ENCODE results near the gene ZNF324.
"Not testable (repeated sequence)": the region's sequence is repeated elsewhere in the genome, so short reads cannot be mapped to it uniquely, and the experiment has no call there.

Gene ZNF324

DNA sequence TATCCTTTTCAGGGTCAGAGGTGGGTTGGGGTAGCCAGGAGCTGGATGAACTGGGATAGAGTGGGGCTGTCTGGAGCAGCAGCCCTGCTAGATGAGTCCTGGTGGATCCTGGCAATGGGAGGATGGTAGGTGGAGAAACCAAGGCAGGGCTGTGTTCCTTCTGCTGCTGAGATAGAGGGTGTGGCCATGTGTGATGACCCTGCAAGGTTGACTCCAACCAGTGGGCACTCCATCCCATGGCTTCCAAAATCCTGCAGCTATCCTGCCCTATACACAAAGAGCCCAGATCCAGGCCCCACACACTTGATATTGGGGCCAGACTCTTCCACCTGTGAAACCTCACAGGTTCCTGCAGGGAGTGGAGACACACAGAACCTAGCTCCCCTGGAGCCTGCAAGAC is 6.9 kb downstream of the ZNF324 start:
- DNase-seq = no peak

DNA sequence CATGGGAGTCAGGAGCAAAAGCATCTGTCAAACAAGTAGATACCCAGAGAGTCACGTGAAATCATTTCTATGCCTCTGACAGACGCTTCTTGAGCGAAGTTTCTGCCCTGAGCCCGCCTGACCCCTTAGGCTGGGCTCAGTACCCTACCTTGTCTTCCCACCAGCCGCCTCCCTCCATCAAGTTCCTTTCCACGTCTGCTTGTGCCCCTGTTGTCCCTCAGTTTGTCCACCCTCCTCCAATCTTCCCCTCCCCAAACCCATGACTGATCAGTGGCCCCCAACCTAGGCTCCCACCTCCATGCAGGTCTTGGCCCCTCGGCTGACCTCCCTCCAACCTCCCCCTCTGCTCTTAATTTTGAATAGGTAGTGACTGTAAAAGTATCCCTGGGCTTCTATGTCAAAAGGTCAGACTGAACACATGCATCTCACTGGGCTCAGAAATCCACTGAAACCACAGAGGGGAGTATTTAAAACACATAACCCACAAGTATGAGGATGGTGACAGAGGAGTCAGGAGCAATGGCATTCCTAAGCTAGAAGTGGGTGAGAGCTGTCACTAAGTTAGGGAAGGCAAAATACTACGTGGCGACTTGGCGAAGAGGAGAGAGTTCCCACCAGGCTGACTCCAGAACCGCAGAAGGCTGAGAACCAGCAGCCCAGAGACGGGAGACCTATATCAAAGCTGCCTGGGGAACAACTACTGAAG is 7.6 kb downstream of the ZNF324 start:
- no peak for DNase-seq

GRCh38 chr19:58474997-58475713 is 8.3 kb downstream of the ZNF324 start:
- DNase-seq = no peak

DNA sequence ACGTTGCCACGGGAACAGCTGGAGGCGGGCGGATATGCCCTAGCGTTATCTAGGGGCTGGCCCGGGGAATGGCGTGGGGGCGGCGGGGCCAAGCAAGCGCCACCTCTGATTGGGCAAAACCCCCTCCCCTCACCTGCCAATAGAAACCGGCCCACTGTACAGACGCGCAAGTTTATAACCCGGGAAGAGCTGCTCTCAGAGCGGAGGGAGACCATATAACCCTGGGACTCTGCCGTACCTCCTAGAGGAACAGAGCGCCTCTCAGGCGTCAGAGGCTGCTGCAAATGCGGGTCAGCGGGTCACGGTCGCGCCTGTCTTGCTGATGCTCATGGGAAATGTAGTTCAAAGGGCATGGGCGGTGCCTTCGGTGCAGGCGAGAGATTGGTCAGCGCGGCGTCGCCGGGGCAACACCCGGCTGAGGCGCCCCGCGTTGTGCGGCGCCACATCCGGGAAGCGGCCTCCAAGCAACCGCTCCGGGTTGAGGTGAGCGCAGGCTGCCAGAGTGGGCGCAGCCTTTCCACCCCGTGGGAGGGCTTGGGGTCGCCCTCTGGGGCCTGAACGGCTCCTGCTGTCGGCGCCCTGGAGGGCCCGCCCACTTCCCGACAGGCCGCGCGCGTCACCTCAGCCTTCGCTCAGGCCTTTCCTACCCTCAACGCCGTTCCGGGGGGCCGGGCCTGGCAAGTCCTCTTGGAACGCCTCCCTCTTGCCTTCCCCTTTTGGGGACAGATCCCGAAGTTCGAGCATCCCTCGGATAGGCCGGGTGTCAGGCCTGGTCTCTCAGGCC is 9.0 kb downstream of the ZNF324 start, which contains the start of gene ZNF446:
Gene ZNF446, plus strand, starts transcription at position 639 of the 784 bp plus-strand sequence. CDS start 867 bp downstream, outside the sequence.
- DNase-seq = peak; percentile 97

GRCh38 chr19:58476498-58477015 is 9.7 kb downstream of the ZNF324 start:
- DNase-seq = peak; percentile 36

- DNase-seq = no peak
Measured at GRCh38 chr19:58477130-58477529, 10.2 kb downstream of the ZNF324 start.

GRCh38 chr19:58477871-58478270 is 11.0 kb downstream of the ZNF324 start:
- DNase-seq = no peak

DNA sequence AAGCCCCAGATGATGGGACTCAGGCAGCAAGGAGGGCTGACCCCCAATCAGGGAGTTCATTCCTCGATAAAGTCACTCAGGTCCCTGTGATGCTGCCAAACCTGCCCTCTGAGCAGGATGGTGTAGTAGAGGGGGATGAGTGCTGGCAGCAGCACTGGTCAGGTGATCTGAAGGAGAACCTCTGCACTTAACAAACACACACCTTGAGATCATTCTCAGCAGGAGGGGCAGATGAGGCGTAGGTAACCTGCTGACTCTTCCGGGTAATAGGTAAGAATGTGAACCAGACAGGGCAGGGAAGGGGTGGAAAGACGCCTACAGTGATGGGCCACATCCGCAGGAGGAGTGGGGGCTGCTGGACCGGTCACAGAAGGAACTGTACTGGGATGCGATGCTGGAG is 12.4 kb downstream of the ZNF324 start:
- DNase-seq = no peak

DNA sequence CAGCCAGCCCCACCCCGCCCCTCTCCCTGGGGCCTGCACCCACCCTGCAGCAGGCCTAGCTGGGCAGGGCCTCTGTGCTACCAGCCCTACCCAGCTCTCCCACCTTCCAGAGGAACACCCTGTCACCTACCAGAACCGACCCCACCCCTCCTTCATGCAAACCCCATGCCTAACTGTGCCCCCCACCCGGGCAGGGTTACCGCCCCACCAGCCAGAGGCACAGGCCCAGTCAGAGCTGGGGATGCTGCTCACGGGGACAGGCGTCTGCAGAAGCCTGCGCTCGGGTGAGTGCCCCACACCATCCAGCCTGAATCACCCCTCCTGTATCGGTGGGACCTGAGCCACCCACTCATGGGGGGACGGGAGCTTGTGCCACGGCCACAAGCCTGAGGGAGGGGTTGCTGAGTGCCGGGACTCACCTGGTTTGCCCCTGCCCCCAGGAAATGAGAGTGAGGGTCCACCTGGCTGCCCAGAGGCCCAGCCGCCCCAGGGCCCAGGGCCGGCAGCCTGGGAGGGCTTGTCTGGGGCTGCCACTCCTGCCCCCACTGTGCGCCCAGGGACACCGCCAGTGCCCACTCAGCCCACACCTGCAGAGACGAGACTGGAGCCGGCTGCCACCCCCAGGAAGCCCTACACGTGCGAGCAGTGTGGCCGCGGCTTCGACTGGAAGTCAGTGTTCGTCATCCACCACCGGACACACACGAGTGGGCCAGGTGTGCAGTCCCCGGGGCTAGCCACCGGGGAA is 13.0 kb downstream of the ZNF324 start:
- DNase-seq = no peak

DNA sequence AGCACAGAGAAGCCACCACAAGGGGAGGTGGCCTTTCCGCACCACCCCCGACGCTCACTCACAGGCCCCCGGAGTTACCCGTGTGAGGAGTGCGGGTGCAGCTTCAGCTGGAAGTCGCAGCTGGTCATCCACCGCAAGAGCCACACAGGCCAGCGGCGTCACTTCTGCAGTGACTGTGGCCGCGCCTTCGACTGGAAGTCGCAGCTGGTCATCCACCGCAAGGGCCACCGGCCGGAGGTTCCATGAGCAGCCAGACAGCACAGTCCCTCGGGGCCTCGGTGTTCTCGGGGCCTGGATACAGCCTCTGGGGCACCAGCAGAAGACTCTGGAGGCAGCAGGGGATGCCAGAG is 13.6 kb downstream of the ZNF324 start:
- no peak for DNase-seq

- DNase-seq = no peak
Measured at GRCh38 chr19:58480831-58481230, 14.0 kb downstream of the ZNF324 start.

- no peak for DNase-seq
Measured at GRCh38 chr19:58482372-58482771, 15.5 kb downstream of the ZNF324 start.

DNA sequence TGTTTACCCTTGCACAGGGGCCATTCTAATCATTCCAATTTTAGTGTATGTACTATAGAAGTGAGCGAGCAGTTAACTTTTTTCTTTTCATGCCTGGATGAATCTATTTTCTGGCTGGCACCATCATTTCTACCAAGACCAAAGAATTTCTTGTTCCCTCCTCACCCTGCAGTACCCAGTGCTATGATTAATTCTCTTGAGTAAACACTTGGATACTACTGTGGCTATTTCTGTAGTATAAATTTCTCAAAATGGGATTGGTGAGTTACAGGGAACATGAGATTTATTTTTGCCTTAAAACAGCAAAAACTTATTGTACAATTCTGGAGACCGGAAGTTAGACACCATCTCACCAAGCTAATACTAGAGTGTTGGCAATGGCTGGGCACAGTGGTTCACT is 16.9 kb downstream of the ZNF324 start:
- DNase-seq = no peak

DNA sequence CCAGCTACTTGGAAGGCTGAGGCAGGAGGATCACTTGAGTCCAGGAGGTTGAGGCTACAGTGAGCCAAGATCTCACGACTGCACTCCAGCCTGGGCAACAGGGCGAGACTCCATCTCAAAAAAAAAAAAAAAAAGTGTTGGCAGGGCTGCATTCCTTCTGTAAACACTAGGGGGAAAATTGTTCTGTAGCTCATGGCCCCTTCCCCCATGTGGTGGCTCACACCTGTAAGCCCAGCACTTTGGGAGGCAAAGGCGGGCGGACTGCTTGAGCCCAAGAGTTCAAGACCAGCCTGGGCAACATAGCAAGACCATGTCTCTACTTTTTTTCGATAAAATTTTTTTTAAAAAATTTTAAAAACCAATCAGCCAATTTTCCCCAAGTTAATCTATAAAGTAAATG is 17.5 kb downstream of the ZNF324 start:
- DNase-seq = not testable (repeated sequence)

GRCh38 chr19:58491393-58491792 is 24.5 kb downstream of the ZNF324 start:
- DNase-seq = no peak

GRCh38 chr19:58492265-58492664 is 25.4 kb downstream of the ZNF324 start:
- no peak for DNase-seq

DNA sequence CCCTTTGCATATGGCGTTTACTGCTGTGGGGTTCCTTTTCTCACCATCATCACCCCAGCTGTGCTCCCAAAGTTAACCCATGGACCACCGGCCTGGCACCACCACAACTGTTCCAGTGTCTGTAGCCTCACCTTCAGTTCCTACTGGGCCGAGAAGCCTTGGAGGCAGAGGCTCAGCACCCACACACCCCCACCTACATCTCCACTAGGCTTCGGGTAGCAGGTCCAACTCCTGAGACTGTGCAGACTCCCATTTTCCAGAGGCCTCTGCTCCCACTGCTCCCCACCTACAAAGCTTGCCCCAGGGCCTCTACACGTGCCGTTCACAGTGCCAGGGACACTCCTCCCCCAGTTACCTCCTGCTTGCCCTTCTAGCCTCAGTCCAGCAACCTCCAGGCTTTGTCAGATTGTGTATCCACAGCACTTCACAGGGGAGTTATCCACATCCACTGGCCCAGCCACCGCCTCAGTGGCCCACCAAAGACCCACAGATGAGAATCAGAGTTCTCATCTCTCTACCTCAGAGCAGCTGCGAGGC is 30.8 kb downstream of the ZNF324 start:
- DNase-seq = no peak

GRCh38 chr19:58498316-58499020 is 31.6 kb downstream of the ZNF324 start:
- no peak for DNase-seq

DNA sequence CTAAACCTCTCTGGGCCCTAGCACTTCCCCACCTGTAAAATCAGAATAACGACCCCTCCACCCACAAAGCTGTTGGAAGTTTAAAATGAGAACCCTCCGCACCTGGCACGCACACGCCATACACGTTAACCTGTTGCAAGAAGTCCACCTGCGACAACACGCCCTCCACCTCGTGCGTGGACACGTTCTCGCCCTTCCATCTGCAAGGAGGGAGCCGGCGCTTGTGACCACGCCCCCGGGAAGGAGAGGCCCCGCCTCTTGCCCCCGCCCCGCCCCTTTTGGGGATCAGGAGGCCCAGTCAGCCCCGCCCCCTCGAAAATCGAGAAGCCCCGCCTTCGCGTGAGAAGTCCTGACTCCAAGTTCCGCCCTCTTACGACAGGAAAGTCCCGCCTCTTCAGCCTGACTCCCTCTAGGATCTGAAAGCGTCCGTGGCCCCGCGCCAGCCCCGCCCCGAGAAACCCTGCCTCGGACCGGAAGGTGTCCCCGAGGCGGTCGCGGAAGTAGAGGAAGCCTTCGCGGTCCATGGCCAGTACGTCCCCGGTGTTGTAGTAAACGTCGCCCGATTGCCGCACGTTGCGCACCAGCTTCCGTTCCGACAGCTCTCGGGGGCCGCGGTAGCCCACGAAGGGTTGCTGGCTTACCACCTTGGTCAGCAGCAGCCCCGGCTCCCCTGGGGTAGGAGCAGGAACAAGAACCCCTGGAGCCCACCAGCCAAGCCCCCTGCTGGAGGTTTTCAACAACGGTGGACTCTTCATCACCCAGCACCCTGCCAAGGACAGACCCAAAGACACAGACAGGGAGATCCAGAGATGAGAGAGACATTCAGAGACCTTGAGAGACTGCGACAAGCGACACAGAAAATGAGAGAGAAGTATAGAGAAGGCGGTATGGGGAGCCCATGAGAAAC is 32.4 kb downstream of the ZNF324 start:
- DNase-seq = peak; percentile 100

GRCh38 chr19:58500242-58500641 is 33.4 kb downstream of the ZNF324 start:
- DNase-seq = no peak

All from stimulated activated CD4-positive, alpha-beta T cell treated with anti-CD3 and anti-CD28 coated beads, Interleukin-15, amount 100 ng/mL, for 24 hours (primary cell).